ENCODE measurements around the gene APBA1. TPM values are rescaled to one million over a fixed set of nuclear protein-coding genes. Genes with fewer than 3 reads are reported as not detected.

APBA1 gene
- total and polyA plus RNA-seq, 2 of the 4 experiments (the other 2 are of a cell fraction), result 3.8 to 5.1 TPM

DNA sequence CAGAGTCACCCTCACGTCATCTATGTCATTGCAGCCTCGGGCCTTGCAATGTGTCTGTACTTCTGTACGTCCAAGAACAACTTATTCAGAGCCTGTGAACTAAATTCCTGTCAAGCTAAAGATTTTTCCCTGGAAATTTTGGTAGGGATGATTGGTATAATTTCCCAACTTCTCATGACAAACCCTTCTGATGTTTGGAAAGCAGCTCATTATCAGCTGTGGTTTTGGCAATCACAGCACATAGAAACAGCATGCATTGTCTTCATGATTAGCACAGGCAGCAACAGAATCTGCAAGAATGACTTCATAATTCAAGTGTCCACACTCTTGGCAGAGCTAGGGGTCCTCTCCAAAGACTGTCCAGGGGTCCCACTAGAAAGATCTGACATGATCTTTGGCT is 49.5 kb downstream of the APBA1 start:
- no peak overlapping the region for H3K56ac ChIP-seq (ENCODE audit: extremely low read depth, insufficient read depth, low read length)
- H2AK5ac ChIP-seq (ENCODE audit: low read depth, low read length), result no peak overlapping the region
- H4K91ac ChIP-seq (ENCODE audit: insufficient read depth, low read depth, low read length), result no peak overlapping the region
- H3K4me1 ChIP-seq (ENCODE audit: control insufficient read depth, insufficient read depth, low read length), result 0 out of 2 replicates have a peak, but pooled peaks cover 1% of the 10 kb centered on the region
- peaks cover 0 to 9% of the 10 kb centered on the region in 2 experiments; a peak in 2 of 4 replicates for H3K79me1 ChIP-seq (ENCODE audit: low read depth in 1 of 2, low read length in 2 of 2)
- H3K4me2 ChIP-seq (ENCODE audit: low read depth, low read length), result no peak overlapping the region
- H2BK15ac ChIP-seq (ENCODE audit: low read depth, low read length), result no peak overlapping the region
- no peak overlapping the region for H3K18ac ChIP-seq (ENCODE audit: low read depth, low read length)
- no peak overlapping the region for H2BK5ac ChIP-seq (ENCODE audit: low read depth, low read length, poor library complexity, severe bottlenecking)
- no peak overlapping the region for H3K14ac ChIP-seq (replicated peaks; ENCODE audit: low read depth, low read length)
- no peak overlapping the region for H4K5ac ChIP-seq (ENCODE audit: low read depth, low read length)
- no peak overlapping the region for H2BK20ac ChIP-seq (ENCODE audit: low read depth, low read length)
- H2BK120ac ChIP-seq (ENCODE audit: low read depth, low read length), result no peak overlapping the region
- intact Hi-C loops (cut with micrococcal nuclease), result no loop called here
- H3K4ac ChIP-seq (ENCODE audit: low read depth, low read length), result no peak overlapping the region
- dilution Hi-C loops (cut with HindIII; ENCODE audit: low sequenced_read_pairs, unreplicated experiment), result no loop called here
- H3K9ac ChIP-seq (ENCODE audit: low read depth, low read length), result no peak overlapping the region
- in situ Hi-C loops (cut with MboI; ENCODE audit: low sequenced_read_pairs), result no loop called here
- no peak overlapping the region for H3K23ac ChIP-seq (ENCODE audit: low read depth, low read length)
- ChIA-PET CTCF (interaction anchor here (0.6 kb wide), 1 partner anchor 12 kb away, joined by 5 read pairs; no protein-coding TSS in a partner anchor), POLR2A (ENCODE audit: unreplicated experiment) (no interaction called here)
- H3K36me3 ChIP-seq (ENCODE audit: control insufficient read depth, insufficient read depth, low read length), result no peaks in the 10 kb centered on the region
- no peak overlapping the region for H3K27ac ChIP-seq (ENCODE audit: insufficient read depth, low read length)
- no peak overlapping the region for H3K4me3 ChIP-seq (ENCODE audit: insufficient read depth, low read depth, low read length)
- ATAC-seq (ENCODE audit: low read depth) (0 out of 2 replicates have a peak, but pooled peaks have one; percentile 14), DNase-seq (peak; percentile 46)
- no peaks in the 10 kb centered on the region for H3K9me1 ChIP-seq (ENCODE audit: insufficient read depth, low read length)
- H2AFZ ChIP-seq (replicated peaks; ENCODE audit: low read length, poor library complexity), result no peak overlapping the region
- BruUV-seq (replicated peaks), result no TSS peak
- H3K27me3 ChIP-seq (ENCODE audit: control insufficient read depth, insufficient read depth, low read length), result no peaks in the 10 kb centered on the region
- no CpG with 5 or more reads among the region's 3 CpGs for WGBS, 2 experiments (ENCODE audit: extremely low coverage in 2 of 2, insufficient read length in 1 of 2)
- H4K20me1 ChIP-seq (ENCODE audit: insufficient read depth, low read length), result no peaks in the 10 kb centered on the region
- TF ChIP-seq CHD1 (IDR thresholded peaks at IDR 0.05; ENCODE audit: low read depth, low read length) (no peak), MXI1 (IDR thresholded peaks at IDR 0.05; ENCODE audit: borderline replicate concordance, low read depth, low read length) (no peak), RCOR1 (IDR thresholded peaks at IDR 0.05; ENCODE audit: insufficient replicate concordance, low read length) (no peak), RAD21 (IDR thresholded peaks at IDR 0.05; ENCODE audit: low read length) (no peak), CEBPB (IDR thresholded peaks at IDR 0.05; ENCODE audit: low read depth, low read length) (no peak), MAZ (IDR thresholded peaks at IDR 0.05; ENCODE audit: borderline replicate concordance, low read depth, low read length) (no peak), FOS (IDR thresholded peaks at IDR 0.05; ENCODE audit: low read depth, low read length) (no peak), BHLHE40 (IDR thresholded peaks at IDR 0.05; ENCODE audit: low read depth, low read length) (no peak), MAFK (IDR thresholded peaks at IDR 0.05; ENCODE audit: low read depth, low read length) (no peak), NFE2L2 (IDR thresholded peaks at IDR 0.05; ENCODE audit: low read depth, low read length) (no peak), RFX5 (IDR thresholded peaks at IDR 0.05; ENCODE audit: low read depth, low read length) (no peak), POLR2A (IDR thresholded peaks at IDR 0.05; ENCODE audit: low read depth, low read length) (no peak)
- TF ChIP-seq, protein P1, sequence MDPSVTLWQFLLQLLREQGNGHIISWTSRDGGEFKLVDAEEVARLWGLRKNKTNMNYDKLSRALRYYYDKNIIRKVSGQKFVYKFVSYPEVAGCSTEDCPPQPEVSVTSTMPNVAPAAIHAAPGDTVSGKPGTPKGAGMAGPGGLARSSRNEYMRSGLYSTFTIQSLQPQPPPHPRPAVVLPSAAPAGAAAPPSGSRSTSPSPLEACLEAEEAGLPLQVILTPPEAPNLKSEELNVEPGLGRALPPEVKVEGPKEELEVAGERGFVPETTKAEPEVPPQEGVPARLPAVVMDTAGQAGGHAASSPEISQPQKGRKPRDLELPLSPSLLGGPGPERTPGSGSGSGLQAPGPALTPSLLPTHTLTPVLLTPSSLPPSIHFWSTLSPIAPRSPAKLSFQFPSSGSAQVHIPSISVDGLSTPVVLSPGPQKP (IDR thresholded peaks at IDR 0.05; ENCODE audit: borderline replicate concordance, low read depth, low read length), result no peak
- TF ChIP-seq, protein P2, sequence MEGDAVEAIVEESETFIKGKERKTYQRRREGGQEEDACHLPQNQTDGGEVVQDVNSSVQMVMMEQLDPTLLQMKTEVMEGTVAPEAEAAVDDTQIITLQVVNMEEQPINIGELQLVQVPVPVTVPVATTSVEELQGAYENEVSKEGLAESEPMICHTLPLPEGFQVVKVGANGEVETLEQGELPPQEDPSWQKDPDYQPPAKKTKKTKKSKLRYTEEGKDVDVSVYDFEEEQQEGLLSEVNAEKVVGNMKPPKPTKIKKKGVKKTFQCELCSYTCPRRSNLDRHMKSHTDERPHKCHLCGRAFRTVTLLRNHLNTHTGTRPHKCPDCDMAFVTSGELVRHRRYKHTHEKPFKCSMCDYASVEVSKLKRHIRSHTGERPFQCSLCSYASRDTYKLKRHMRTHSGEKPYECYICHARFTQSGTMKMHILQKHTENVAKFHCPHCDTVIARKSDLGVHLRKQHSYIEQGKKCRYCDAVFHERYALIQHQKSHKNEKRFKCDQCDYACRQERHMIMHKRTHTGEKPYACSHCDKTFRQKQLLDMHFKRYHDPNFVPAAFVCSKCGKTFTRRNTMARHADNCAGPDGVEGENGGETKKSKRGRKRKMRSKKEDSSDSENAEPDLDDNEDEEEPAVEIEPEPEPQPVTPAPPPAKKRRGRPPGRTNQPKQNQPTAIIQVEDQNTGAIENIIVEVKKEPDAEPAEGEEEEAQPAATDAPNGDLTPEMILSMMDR (conservative IDR thresholded peaks at IDR 0.05; ENCODE audit: low read depth, low read length), result no peak
- TF ChIP-seq, protein P3, sequence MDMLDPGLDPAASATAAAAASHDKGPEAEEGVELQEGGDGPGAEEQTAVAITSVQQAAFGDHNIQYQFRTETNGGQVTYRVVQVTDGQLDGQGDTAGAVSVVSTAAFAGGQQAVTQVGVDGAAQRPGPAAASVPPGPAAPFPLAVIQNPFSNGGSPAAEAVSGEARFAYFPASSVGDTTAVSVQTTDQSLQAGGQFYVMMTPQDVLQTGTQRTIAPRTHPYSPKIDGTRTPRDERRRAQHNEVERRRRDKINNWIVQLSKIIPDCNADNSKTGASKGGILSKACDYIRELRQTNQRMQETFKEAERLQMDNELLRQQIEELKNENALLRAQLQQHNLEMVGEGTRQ (IDR thresholded peaks at IDR 0.05; ENCODE audit: low read depth, low read length), result no peak
- no peaks in the 10 kb centered on the region for H3K9me3 ChIP-seq (ENCODE audit: control insufficient read depth, insufficient read depth, low read length)
- no peak overlapping the region for H4K8ac ChIP-seq (ENCODE audit: low read depth in 2 of 2, low read length in 2 of 2)
- H2AK9ac ChIP-seq (replicated peaks; ENCODE audit: low read depth, low read length, poor library complexity), result no peak overlapping the region

All from IMR-90 (cell line).